Heart left ventricle (tissue), 16 donors: Measurements from ENCODE around the gene OTOF. TPM values are rescaled to one million over a fixed set of nuclear protein-coding genes. Genes with fewer than 3 reads are reported as not detected.
A peak's percentile ranks its signal among the peaks of the same experiment; 100 is the strongest.

Experiments
- ATAC-seq, 4 donors: fragments of 200-7000 bp; cut with Tn5 transposase; one replicate each; pipeline ENCODE4 v1.9.1; 2020 to 2022; ENCODE audit warnings: moderate library complexity in 4 of 4, mild to moderate bottlenecking in 3 of 4, moderate number of reproducible peaks in 1 of 4
- DNase-seq, 5 donors: peaks; one replicate each; pipeline ENCODE4 v3.0.0-alpha.2; 2020
- H3K27ac ChIP-seq, 12 donors: fragments of 200-600 bp; sonication (generic) in 4 of 12; one replicate each; pipeline versions ENCODE4 v1.5.0 to v1.8.0; 2016 to 2022; ENCODE audit warnings: mild to moderate bottlenecking in 2 of 12
- H3K27me3 ChIP-seq, 9 donors: fragments of 200-600 bp; sonication (generic) in 2 of 9; one replicate each; pipeline versions ENCODE4 v1.5.1 to v1.8.0; 2016 to 2022; ENCODE audit warnings: mild to moderate bottlenecking in 3 of 9
- H3K36me3 ChIP-seq, 9 donors: fragments of 200-600 bp; sonication (generic) in 2 of 9; one replicate each; pipeline versions ENCODE4 v1.5.0 to v1.8.0; 2018 to 2022; ENCODE audit warnings: mild to moderate bottlenecking in 2 of 9
- H3K4me1 ChIP-seq, 12 donors: fragments of 200-600 bp; sonication (generic) in 4 of 12; one replicate each; pipeline versions ENCODE4 v1.5.0 to v1.8.0; 2016 to 2022; ENCODE audit warnings: mild to moderate bottlenecking in 3 of 12
- H3K4me3 ChIP-seq, 12 donors: fragments of 200-600 bp; sonication (generic) in 4 of 12; one replicate each; pipeline versions ENCODE4 v1.5.0 to v1.8.0; 2017 to 2022; ENCODE audit warnings: mild to moderate bottlenecking in 9 of 12, moderate library complexity in 4 of 12
- H3K9me3 ChIP-seq, 12 donors: fragments of 200-600 bp; sonication (generic) in 4 of 12; one replicate each; pipeline versions ENCODE4 v1.5.0 to v1.8.0; 2016 to 2022; ENCODE audit warnings: mild to moderate bottlenecking in 1 of 12
- POLR2A ChIP-seq, 2 donors: fragments of 450-650 bp; IDR thresholded peaks; one replicate each; pipeline ENCODE4 v1.6.1; 2017; ENCODE audit warnings: antibody characterized with exemption in 2 of 2, mild to moderate bottlenecking in 2 of 2, moderate library complexity in 2 of 2
- WGBS, 4 donors: extraction: QIAGEN DNeasy Blood & Tissue Kit in 2 of 4; methylation state at CpG; one replicate each; pipeline versions ENCODE4 v1.1.5 to v1.1.7; 2013 to 2018; 5-methylcytosine and 5-hydroxymethylcytosine counted together
- intact Hi-C, 10 donors: fragments of 100-400 bp; cut with DNase I; formaldehyde crosslinking; loops; one replicate each; pipeline versions ENCODE4 v1.11.1 to v1.14.2; 2022
- polyA plus RNA-seq, 2 donors: library from polyadenylated mRNA; stranded (reverse); fragments of 200-250 nt; gene quantifications; one replicate each; pipeline ENCODE4 v1.2.3, GENCODE V29; 2013
- total RNA-seq, 9 donors: library from RNA; depleted of rRNA in 2 of 9; stranded (reverse); fragments of >200 nt in 2 of 9; fragmentation: NEBNext Ultra II Directional in 3 of 9; extraction: Animal tissue kit (Norgen Biotek cat#: 25700) in 3 of 9; gene quantifications; one replicate each; pipeline versions ENCODE4 v1.1.0 to v1.2.4, GENCODE V29; 2016 to 2023
- TF ChIP-seq, protein P1 (sequence below), 12 donors: fragments of 200-600 bp; sonication (generic) in 4 of 12; IDR thresholded peaks; one replicate each; pipeline versions ENCODE4 v1.5.0 to v1.8.0; 2018 to 2022; ENCODE audit warnings: antibody characterized with exemption in 12 of 12, mild to moderate bottlenecking in 5 of 12
- donor health status: ischemic (EF 13 %, LVEDD 7.1; RV severe dilation, severe dysfunction).
- donor health status: healthy with polysubstance abuse.
- donor health status: DM: no; HTN: yes; CAD: no.
- donor health status: DM: no; HTN: no; CAD: no.
- donor health status: ischemic (EF 25% LVEDD 6.9; RV normal size, moderate dysfunction).
- donor health status: ischemic (EF 25% LVEDD 5.7; RV mildly dilated, moderate dysfunction).
- donor health status: healthy.
- donor health status: DM: yes; HTN: yes; CAD: no.
- donor health status: ischemic (EF 35%, LVEDD 5.7; RV mildly dilated, moderate dysfunction).
- donor health status: nonischemic (EF 11% LVEDD 7.7; RV severe dilation, severe dysfunction).
- donor health status: DM: yes; HTN: yes; CAD: no.
- donor health status: PGD.
- donor health status: ischemic (EF 29% LVEDD 5.4; RV normal size, mild dysfunction).
- donor health status: nonischemic (EF 23%, LVEDD 6.1; RV moderate dilation, normal function).

OTOF gene
- total and polyA plus RNA-seq, 11 donors = 0.03 to 0.14 (median 0.04) TPM; not detected in 8

DNA sequence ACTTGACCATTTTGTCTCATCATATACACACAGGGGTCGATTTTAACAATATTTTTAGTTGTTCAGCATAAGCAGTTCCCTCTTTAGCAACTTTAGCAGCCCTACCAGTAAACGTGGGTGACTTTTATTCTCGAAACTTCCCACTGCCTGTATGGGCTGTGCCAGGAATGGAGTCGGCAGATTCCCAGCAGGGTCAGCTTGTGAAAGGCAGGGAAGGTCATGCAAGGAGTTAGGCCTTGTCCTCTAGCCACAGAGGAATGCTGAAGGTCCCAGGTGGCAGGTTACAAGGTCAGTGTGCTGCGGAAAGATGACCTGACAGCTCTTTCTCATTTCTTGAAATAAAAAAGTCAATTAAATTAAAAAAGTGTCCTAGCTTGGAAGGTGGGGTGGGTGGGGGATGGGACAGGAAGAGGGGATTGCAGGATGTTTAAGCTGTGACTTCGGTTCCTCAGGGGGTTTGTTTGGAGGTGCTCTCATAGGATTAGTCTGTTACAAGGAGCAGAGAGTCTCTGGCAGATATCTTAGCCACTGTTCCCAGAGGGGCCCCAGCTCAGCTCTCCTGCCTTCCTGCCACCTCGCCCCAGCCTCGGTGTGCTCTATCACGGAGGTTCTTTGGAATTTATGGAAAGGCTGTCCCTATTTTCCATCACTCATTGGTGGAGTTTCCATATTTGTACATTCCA lies 54.8 kb downstream of the OTOF start:
- H3K9me3 ChIP-seq = no peaks in the 10 kb centered on the region
- H3K36me3 ChIP-seq = no peaks in the 10 kb centered on the region
- H3K4me3 ChIP-seq = no peak overlapping the region
- H3K4me1 ChIP-seq = no peaks in the 10 kb centered on the region
- H3K27me3 ChIP-seq = no peaks in the 10 kb centered on the region
- intact Hi-C loops = no loop called here
- ATAC-seq (peak in 1 of 4 donors; percentile 45), DNase-seq (no peak)
- TF ChIP-seq, protein P1, sequence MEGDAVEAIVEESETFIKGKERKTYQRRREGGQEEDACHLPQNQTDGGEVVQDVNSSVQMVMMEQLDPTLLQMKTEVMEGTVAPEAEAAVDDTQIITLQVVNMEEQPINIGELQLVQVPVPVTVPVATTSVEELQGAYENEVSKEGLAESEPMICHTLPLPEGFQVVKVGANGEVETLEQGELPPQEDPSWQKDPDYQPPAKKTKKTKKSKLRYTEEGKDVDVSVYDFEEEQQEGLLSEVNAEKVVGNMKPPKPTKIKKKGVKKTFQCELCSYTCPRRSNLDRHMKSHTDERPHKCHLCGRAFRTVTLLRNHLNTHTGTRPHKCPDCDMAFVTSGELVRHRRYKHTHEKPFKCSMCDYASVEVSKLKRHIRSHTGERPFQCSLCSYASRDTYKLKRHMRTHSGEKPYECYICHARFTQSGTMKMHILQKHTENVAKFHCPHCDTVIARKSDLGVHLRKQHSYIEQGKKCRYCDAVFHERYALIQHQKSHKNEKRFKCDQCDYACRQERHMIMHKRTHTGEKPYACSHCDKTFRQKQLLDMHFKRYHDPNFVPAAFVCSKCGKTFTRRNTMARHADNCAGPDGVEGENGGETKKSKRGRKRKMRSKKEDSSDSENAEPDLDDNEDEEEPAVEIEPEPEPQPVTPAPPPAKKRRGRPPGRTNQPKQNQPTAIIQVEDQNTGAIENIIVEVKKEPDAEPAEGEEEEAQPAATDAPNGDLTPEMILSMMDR (IDR thresholded peaks at IDR 0.05) = no peak
- no peak for TF ChIP-seq POLR2A (IDR thresholded peaks at IDR 0.05)
- 38 to 50% (median 46%) methylated on average over 9 of the region's 9 CpGs for WGBS, 4 donors
- H3K27ac ChIP-seq = no peak overlapping the region

- Histone ChIP-seq H3K27me3 (no peaks in the 10 kb centered on the region), H3K4me3 (no peak overlapping the region), H3K4me1 (no peaks in the 10 kb centered on the region), H3K9me3 (no peaks in the 10 kb centered on the region), H3K27ac (no peak overlapping the region), H3K36me3 (no peaks in the 10 kb centered on the region)
- ATAC-seq (no peak), DNase-seq (no peak)
- TF ChIP-seq, protein P1 (IDR thresholded peaks at IDR 0.05) = no peak
- no peak for TF ChIP-seq POLR2A (IDR thresholded peaks at IDR 0.05)
- WGBS, 4 donors = 77 to 80% (median 77%) methylated on average over 5 of the region's 5 CpGs
- intact Hi-C loops = no loop called here
These were observed 56.0 kb downstream of the OTOF start for GRCh38 chr2:26421961-26422360.

DNA sequence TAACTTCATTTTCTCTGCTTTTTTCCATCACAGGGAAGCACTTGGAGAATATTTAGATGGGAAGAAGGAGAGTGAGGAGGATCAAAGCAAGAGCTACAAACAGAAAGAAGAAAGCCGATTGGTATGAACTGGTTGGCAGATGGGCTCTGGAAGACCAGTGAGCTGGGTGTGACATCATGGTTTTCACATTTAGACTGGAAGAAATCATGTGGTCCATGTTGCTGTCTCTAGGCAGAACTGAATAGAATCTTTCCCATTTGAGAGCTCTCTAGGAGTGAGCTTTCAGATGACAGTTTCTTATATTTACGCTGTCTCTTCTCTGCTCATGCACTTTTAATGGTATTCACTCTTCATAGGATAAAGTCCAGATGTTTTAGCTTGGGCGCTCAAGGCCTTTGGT lies 63.6 kb downstream of the OTOF start:
- Histone ChIP-seq H3K4me3 (no peak overlapping the region), H3K27me3 (no peaks in the 10 kb centered on the region), H3K4me1 (no peaks in the 10 kb centered on the region), H3K27ac (no peak overlapping the region), H3K9me3 (no peaks in the 10 kb centered on the region), H3K36me3 (no peaks in the 10 kb centered on the region)
- no peak for TF ChIP-seq POLR2A (IDR thresholded peaks at IDR 0.05)
- TF ChIP-seq, protein P1 (IDR thresholded peaks at IDR 0.05) = no peak
- intact Hi-C loops = no loop called here
- 87 to 93% (median 89%) methylated on average over 3 of the region's 3 CpGs for WGBS, 4 donors
- DNase-seq (no peak), ATAC-seq (no peak)

DNA sequence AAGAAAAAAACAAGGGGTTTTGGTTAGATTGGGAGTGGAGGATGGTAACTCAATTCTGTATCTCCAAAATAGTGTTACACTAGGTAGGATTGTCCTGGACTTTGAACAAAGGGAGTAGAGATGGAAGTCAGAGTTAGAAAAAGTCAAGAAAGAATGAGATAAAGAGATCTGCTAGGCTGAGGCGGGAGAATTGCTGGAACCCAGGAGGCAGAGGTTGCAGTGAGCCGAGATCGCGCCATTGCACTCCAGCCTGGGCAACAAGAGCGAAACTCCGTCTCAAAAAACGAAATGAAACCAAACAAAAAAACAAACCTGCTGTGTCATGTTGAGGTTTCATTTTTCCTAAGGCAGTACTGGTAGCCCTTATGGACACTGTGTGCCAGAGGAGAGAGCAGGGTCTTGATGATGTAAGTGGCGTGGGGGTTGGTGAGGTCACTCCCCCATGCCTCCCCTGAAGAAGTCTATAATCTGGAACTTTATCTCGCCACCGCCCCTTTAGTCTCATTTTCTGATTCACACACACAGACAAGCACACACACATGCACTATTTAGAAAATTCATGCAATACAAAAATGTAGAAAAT lies 65.7 kb downstream of the OTOF start:
- Histone ChIP-seq H3K9me3 (no peaks in the 10 kb centered on the region), H3K27ac (peak overlapping the region in 1 of 12 donors; percentile 74), H3K36me3 (no peaks in the 10 kb centered on the region), H3K4me1 (no peaks in the 10 kb centered on the region), H3K27me3 (peaks cover 0 to 4% (median 0%) of the 10 kb centered on the region in 9 donors), H3K4me3 (peak overlapping the region in 2 of 12 donors; percentile 8 to 49)
- TF ChIP-seq, protein P1 (IDR thresholded peaks at IDR 0.05) = no peak
- no peak for TF ChIP-seq POLR2A (IDR thresholded peaks at IDR 0.05)
- intact Hi-C loops = no loop called here
- 81 to 82% (median 82%) methylated on average over 10 of the region's 10 CpGs for WGBS, 4 donors
- no peak for ATAC-seq
- no peak for DNase-seq
